Left forelimb (tissue), 1 donor: Measurements from ENCODE around the gene KLRC4.
"Not testable (repeated sequence)": the region's sequence is repeated elsewhere in the genome, so short reads cannot be mapped to it uniquely, and the experiment has no call there.

ENCODE experiments used
- DNase-seq: peaks from one replicate; pipeline ENCODE4 v3.0.0-alpha.2; 2018; ENCODE audit warnings: low spot score

The KLRC4 gene

DNA sequence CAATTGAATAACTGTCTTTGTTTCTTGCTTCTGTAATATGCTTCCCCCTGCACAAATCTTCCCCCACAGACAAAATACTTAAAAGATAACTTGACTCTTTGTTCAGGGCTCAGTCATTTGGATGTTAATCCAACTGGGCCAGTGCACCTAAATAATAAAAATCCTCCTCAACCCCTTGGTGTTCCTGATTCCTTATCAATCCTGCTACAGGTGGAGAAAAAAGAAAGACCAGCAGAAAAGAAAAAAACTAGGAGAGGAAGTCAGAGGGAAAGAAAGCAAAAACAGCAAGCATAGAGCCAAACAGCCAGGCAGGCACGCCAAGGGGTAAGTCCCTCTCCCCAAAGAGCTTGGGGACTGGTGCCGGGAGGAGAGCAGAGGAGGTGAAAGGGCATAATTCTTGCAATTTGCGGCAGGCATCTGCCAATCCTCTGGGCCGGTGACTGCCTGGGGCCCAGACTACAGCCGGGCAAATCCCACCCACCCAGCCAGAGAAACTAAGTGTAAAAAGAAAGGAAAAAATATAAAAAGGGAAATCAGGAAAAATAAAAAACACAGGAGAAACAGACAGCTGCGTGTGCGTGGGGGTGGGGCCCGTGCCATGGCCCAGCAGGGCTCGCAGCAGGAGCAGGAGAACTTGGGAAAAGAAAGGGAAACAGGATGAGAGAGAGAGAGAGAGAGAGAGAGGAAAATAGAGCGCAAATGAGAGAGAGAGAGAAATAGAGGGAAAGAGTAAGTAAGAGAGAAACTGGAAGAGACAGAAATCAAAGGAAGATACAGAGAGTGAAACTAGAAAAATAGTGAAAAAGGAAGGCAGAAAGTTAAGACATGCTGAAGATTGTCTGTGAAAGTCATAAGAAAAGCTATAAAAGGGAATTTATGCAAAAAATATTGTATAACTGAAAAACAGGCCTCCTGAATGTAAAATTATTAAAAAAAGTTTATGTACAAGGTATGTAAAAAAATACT is 41.1 kb downstream of the KLRC4 start:
- DNase-seq = no peak

DNA sequence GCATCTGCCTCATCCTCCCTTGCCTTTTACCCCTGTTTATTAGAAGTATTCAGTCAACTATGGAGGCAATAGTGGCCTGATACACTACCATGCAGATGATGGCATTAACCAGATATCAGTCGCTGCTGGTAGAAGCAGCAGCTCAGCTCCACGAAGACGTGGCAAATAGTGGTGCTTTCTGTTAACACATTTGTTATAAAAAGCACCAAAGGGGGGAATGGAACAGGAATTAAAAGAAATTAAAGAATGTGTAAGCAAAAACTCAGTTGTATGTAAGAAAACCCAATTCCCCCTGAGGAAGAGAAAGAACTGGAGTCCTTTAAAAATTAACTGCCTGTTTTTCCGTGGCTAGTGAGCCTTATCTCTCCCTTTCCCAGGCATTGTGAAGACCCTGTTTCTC is 41.8 kb downstream of the KLRC4 start:
- DNase-seq = not testable (repeated sequence)

DNA sequence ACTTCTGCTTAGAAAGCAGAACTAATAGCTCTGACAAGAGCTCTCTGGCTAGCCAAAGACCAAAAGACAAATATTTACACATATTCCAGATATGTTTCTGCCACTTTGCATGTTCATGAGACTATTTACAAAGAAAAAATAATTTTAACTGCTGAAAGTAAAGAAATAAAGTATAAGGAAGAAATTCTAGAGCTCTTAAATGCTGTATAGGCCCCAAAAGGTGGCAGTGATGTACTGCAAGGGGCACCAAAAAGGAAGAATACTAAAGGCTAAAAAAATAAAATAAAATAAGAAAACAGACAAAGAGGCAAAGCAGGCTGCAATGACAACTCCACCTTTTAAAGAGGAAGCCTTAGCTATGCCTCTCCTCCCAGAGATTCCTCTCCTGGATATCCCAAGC is 42.7 kb downstream of the KLRC4 start:
- no peak for DNase-seq

DNA sequence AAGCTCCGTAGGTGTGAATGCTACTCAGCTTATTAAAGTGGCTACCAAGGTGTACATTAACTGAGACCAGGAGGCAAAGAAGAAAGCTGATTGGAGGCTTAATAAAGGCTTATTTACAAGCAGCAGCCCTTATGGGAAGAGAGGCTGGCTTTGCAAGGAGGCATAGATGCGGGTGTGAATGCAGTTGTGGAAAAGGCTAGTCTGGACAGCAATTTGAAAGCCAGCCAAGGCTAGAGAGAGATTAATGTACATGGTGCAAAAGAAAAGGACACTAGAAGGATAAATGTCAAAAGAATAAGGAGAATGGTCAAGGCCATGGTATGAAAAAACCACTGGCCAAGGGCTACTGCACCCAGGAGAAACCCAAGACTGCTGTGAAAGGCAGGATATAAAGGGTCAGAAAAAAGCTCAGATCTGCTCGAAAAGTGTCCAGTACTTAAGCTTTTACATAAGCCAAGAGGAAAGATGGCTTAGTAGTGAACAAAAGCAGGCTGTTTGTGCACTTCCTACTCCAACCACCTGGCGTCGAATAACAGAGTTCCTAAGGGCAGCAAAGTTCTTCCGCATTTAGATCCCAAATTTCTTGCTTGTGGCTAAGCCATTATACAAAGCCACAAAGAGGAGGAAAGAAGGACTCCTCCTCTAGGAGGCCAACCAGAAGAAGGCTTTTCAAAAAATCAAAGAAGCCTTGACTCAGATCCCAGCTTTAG is 43.7 kb downstream of the KLRC4 start:
- DNase-seq = no peak

DNA sequence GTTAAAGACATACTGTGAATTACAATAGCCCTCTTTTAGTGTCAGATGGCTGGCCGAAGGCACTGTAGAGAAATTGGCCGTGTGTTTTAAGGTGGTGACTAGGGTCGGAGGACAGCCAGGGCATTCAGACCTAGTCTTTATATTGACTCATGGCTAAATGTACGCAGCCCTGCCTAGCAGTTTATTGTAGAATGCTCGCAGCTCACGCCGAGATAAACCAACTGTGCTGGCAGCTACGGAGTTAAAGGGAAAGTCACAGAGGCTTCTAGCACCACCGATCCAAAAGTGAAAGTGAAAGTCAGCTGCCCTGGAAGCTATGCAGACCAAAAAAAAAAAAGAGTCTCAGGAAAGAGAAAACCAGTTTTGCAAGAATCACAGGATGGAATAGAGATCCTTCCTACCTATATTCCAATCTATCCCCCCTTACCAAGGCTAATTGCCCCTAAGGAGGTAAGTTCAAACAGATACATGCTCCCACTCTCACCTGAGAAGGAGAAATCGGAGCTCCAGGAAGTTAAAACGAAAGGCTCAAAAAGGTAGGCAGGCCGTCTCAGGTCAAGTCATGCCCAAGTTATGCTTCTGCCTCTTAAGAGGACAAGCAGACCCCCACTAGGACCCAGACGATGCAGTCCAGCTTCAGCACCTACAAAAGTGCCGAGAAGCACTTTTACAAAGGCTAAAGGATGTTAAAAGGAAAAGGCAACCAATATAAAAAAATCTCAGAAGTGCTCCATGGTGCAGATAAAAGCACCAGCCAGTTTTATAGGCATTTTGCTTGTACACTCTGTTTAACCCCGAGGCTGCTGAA is 44.5 kb downstream of the KLRC4 start:
- no peak for DNase-seq

DNA sequence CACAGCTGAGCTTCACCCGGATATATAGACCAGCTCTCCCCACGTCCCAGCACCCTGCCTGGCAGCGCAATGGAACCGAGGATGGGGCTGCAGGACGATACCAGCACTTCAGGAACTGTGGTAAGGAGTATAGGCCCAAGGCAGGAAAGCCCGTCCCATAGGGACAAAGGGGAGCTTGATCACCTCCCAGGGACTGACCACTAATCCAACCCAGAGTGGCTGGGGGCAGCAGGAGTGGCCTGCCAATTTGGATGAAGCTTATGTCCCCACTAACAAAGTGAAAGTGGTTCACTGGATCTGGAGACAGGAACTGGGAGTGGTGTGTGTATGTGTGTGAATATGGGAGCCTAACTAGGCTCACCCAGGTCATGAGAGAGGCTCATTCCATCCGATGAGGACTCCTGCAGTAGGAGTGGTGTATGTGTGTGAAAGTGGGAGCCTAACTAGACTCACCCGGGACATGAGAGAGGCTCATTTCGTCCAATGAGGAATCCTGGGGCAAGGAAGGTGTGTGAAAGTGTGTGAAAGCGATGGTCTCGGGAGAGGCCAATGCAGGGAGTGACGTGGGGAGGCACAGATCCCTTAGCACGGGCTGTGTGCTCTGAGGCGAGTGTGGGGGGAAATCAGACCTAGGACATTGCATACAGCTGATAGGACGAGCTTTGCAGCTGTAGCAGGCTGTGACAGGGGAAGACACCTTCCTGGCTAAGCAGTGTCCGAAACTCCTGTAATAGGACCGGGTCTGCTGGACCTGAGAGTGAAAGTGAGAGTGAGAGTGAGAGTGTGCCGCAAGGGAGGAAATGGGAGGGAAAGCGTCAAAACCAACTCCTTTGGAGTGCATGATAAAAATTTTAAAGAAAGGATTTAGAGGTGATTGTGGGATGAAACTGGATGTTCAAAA is 45.4 kb downstream of the KLRC4 start:
- no peak for DNase-seq

DNA sequence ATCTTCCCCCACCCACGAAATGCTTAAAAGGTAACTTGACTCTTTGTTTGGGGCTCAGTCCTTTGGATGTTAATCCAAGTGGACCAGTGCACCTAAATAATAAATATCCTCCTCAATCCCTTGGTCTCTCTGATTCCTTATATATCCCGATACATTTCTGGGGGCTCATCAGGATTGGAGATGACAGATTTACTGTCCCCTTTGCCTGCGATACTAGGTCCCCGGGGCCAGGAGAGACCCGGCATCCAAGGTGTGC is 46.0 kb downstream of the KLRC4 start:
- DNase-seq = no peak

DNA sequence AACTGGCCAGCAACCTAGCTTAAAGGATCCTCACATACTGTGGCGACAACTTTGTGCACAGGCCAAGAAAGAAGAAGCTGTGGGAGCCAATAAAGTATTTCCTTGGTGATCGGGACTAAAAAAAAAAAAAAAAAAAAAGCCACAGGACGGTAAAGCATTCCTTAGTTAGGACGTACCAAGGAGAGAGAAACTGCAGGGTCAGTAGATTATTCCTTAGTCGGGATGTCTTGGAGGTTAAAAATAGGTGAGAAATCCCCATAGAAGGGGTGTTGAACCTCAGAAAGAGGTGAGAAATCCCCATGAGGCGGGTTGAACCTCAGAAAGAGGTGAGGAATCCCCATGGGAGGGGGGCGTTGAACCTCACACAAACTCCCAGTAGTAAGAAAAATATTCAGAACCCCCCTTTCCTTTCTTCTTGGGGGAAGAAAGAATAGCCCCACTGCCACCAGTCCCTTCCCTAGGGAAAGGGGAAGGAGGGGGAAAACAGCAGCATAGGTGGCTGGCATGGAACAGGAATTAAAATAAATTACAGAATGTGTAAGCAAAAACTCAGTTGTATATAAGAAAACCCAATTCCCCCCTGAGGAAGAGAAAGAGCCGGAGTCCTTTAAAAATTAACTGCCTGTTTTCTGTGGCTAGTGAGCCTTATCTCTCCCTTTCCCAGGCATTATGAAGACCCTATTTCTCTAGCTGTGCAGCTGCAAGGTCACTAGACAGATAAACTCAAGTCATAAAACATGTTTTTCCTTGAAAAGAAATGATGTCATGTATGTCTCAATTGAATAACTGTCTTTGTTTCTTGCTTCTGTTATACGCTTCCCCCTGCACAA is 46.5 kb downstream of the KLRC4 start:
- no peak for DNase-seq

DNA sequence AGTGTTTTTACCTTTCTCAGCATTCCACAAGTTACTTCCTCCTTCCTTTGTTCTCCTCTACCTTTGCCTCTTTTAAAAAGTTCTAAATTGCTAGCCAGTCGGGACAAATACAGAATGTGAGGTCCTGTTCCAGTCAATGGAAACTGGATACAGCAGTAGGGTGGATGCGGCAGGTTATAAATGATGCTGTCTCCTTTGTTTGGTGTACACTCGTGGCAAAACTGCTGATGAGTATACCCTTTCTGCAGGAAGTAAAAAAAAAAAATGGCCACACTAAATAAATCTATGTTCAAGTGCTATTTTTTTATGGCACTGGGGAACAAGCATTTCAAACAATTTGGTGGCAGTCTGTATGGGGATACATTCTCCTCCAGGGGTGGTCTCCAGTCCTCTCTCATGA is 47.2 kb downstream of the KLRC4 start:
- no peak for DNase-seq

DNA sequence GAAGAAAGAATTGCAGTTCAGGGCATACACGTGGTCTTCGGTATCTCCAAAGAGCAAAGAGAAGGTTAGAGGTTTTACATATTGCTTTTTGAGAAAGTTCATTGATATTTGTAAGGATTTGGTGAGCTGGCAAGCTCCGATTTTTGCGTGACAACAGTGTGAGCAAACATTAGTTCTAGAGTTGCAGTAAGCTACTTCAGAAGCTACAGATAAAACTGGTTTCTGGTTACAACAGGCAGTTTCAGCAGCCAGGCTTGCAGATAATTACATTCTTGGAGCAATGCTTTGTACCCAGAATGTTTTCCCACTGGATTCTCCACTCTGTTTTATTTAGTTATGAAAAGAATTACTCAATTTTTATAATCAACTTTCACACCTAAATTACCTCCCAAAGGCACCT is 47.9 kb downstream of the KLRC4 start:
- DNase-seq = no peak

DNA sequence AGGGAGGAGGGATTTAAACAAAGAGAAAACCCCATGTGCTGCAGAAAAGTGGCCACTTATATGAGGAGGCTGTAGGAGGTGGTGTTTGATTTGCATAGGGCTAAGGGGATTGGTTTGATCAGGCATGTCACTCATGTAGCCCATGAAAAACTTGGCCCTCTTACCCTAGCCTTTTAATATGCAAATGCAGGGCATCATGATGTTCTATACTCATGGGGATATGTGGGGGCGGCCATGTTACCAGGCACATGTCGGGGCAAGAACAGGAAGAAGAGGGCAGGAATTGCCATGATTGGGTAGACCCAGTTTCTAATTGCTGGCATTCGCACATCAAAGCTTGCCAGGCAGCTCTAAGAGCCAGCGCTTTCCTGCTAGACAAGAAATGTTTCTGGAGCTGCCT is 48.5 kb downstream of the KLRC4 start:
- no peak for DNase-seq

DNA sequence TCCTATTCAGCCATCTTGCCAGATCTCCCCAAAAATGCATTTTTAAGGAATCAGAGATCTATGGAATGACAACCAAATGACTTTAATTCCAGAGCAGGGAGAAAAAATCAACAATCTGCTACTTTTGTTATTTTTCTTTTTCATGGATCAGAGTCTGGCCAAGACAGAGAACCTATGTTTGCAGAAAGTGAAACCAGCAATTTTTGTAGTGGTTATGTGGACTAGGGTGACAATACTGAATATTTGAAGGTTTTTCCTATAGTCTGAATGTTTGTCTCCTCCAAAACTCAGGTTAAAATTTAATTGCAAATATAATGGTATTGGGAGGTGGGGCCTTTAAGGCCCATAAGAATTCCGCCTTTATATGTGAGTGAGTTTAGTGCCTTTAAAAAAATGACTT is 50.6 kb downstream of the KLRC4 start:
- no peak for DNase-seq

DNA sequence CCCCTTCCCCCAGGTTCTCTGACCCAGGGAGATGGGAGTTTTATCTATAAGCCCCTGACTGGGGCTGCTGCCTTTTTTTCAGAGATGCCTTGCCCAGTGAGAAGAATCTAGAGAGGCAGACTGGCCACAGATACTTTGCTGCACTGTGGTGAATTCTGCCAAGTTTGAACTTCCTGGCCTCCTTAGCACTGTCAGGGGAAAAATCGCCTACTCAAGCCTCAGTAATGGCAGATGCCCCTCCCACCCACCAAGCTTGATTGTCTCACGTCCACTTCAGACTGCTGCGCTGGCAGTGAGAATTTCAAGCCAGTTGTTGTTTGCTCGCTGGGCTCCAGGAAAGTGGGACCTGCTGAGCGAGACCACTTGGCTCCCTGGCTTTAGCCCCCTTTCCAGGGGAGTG is 51.4 kb downstream of the KLRC4 start:
- DNase-seq = no peak
